HG02938 (cell line): ENCODE results near the gene FCHSD1.
"Not testable (repeated sequence)": the region's sequence is repeated elsewhere in the genome, so short reads cannot be mapped to it uniquely, and the experiment has no call there.

ENCODE experiments used
- ATAC-seq: cut with Tn5 transposase; IDR thresholded peaks from one replicate; pipeline ENCODE4 v1.9.1; 2021; ENCODE audit warnings: mild to moderate bottlenecking, moderate library complexity; ENCODE audit not compliant: unreplicated experiment

Gene FCHSD1

GRCh38 chr5:141618030-141618803, 33.0 kb downstream of the FCHSD1 start:
- ATAC-seq: peak; percentile 36

DNA sequence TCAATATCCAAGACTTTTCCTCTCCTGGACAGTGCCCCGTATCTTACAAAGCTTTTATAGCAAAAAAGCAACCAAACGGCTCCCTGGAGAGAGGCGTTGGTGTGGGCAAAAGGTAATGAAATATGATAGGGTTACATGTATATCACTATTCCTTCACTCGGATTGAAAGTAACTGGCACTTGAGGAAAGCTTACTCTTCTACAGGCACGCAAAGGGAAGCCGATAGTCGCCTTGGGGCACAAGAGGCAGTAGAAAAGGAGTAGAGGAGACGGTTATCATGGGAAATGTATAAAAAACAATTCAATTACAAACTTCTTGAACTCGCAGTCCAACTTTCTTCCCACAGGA, 33.6 kb downstream of the FCHSD1 start:
- no peak for ATAC-seq

DNA sequence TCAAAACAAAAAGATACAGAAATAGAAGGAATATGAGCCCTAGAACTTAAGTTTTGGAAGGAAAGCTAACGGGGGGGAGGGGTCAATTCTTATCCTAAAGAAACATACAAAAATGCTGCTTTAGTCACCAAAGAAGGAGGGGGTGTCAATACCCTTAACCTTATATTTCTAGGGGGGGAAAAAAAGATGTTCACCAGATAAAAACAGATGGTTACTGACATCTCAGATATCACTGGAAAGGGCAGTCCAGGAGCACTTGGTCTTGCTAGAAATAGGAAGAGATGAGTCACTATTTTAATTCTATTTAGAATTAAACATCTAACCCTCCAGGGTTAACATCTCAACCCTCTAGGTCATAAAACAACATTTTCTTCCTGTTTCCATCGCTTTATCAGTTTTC, 34.1 kb downstream of the FCHSD1 start:
- ATAC-seq: no peak

DNA sequence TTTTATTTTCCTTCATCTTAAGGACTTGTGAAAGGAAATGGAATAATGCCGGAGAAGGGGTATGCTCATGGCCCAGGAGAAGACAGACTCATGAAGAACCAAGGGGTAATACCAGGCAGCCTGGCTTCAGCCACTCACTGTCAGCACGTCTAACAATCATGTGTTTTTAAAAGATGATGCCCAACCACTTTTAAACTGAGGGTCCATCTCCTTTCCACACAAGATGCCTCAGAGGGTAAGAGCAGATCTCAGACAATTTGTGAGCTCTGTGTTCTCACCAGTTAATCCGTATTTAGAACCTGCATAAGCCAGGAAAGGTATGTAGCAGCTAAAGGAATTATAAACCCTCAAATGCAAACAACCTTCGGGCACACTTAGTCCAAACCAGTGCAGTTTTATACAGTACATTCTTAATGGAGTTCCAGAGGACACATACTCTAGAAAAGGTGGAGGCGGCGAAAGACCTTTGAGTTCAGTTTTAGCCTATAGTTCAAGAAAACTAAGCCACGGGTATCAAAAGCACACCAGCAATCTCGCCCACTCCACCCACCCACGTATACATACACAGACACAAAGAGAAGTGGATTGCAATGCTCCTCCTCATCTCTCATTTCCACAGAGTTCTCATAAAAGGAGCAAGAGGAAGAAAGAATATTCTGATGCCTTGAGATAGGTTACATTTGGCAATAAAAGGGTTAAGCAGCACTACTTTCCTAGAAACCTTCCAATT, 35.1 kb downstream of the FCHSD1 start:
- ATAC-seq: no peak

- no peak for ATAC-seq
Observed at GRCh38 chr5:141613344-141613743, 37.9 kb downstream of the FCHSD1 start.

GRCh38 chr5:141611289-141611688, 39.9 kb downstream of the FCHSD1 start:
- no peak for ATAC-seq

GRCh38 chr5:141609921-141610320, 41.3 kb downstream of the FCHSD1 start:
- not testable (repeated sequence) for ATAC-seq

- ATAC-seq: no peak
Observed at GRCh38 chr5:141609044-141609443, 42.2 kb downstream of the FCHSD1 start.

DNA sequence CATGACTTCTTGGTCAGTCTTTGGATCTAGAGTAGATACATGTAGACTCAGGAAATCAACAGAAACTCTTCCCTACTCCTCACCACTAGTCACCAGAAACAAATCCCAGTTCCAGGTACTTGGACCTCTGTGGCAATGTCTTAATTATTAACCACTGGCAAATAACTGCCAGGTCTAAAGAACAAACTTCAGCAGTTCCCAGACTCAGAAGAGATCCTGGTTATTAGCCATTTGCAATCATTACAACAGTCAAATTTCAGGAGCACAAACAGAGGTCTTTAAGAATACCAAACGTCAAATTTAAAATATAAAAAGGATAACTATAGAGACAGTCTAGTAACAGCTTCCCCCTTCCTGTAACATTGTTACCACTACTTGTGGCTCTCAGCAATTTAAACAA, 42.7 kb downstream of the FCHSD1 start:
- ATAC-seq: no peak

DNA sequence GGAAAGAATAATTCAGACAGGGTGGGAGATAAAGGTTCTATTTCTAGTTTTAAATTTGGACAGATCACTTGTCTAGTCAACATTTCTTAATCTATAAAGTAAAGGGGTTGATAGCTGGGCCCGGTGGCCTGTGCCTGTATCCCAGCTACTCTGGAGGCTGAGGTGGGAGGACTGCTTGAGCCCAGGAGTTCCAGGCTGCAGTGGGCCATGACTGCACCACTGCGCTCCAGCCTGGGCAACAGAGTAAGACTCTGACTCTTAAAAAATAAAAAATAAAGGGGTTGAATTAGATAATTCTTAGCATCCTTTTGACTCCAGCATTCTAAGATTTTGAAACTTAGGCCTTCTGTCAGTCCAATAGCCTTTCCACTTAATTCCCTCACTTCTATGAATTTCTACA, 43.2 kb downstream of the FCHSD1 start:
- ATAC-seq: no peak

GRCh38 chr5:141605523-141606277, 45.5 kb downstream of the FCHSD1 start:
- peak; percentile 96 for ATAC-seq

- ATAC-seq: no peak
Observed at GRCh38 chr5:141603923-141604717, 47.1 kb downstream of the FCHSD1 start.

GRCh38 chr5:141602606-141603005, 48.6 kb downstream of the FCHSD1 start:
- no peak for ATAC-seq

- peak; percentile 64 for ATAC-seq
Observed at GRCh38 chr5:141598391-141599345, 52.5 kb downstream of the FCHSD1 start.

GRCh38 chr5:141597814-141598213, 53.4 kb downstream of the FCHSD1 start:
- ATAC-seq: no peak

DNA sequence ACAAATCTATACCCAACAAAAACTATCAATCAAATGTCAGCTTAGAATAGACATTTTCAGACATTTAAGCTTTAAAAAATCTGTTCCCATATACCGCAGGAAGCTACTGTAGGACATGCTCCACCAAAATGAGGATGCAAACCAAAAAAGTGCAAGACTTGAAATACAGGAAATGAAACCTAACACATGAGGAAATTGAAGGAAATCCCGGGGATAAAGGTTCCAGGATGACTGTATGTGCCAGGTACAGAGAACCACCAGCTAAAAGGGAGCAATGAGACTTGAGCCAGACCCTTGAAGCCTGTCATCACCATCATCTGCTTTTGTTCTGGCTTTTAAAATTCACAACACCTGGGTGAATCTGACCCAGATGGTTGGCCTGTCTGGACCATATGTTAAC, 53.8 kb downstream of the FCHSD1 start:
- ATAC-seq: no peak

DNA sequence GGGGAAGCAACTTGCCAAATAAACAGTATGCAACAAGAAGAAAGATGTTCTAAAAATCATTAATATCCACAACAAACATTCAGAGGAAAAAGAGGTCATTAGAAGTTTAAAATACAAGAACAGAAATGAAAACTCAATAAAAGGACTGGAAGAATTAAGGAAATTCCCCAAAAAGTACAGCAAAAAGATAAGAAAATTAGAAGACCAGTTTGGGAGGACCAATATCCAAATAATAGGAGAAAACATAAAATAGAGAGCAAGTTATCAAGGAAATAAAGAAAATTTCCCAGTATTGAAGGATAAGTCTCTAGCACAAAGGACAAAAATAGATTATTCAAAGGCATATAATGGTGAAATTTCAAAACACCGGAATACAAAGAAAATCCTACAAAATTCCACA, 54.4 kb downstream of the FCHSD1 start:
- ATAC-seq: no peak

DNA sequence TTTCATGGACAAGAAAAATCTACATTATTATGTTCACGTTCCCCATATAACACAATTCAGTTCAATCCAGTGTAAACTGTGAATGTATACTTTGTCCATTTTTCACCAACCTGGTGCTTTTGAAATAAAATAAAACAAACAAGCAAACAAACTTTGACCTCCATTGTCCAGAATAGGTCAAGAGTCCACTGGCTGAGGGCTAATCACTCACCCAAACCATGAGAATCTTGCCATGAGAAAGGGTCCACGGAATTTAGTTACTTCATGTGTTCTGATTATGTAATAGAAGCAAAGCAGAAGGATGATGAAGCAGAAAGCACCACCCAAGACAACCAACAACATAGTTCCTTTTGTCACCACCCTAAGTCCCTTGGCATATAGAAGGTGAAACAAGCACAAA, 61.1 kb downstream of the FCHSD1 start:
- no peak for ATAC-seq
